GM23338 (cell line): Measurements from ENCODE around the gene RSRC1. TPM values are rescaled to one million over a fixed set of nuclear protein-coding genes. Genes with fewer than 3 reads are reported as not detected.
A peak's percentile ranks its signal among the peaks of the same experiment; 100 is the strongest.

Source experiments
- ATAC-seq: fragments of 200-7000 bp; cut with Tn5 transposase; 3 replicates; pipeline ENCODE4 v1.9.1; 2020
- DNase-seq: peaks from one replicate; pipeline ENCODE4 v3.0.0-alpha.2; 2015; ENCODE audit warnings: low spot score
- H2AFZ ChIP-seq: fragments of 200-600 bp; sonication (generic); 2 replicates; pipeline ENCODE4 v1.8.0; 2016; ENCODE audit warnings: antibody characterized with exemption, mild to moderate bottlenecking, moderate library complexity
- H3F3A ChIP-seq: fragments of 200-600 bp; sonication (generic); replicated peaks from 2 replicates; pipeline ENCODE4 v1.8.0; 2017; ENCODE audit warnings: antibody characterized with exemption, mixed run types, low read depth
- H3K27ac ChIP-seq: fragments of 200-600 bp; sonication (generic); 2 replicates; pipeline ENCODE4 v1.6.1; 2016; ENCODE audit warnings: low read depth
- H3K27me3 ChIP-seq: fragments of 200-600 bp; sonication (generic); 2 replicates; pipeline ENCODE4 v1.8.0; 2016; ENCODE audit warnings: mild to moderate bottlenecking, mixed run types, moderate library complexity; ENCODE audit not compliant: insufficient read depth
- H3K36me3 ChIP-seq: fragments of 200-600 bp; sonication (generic); 2 replicates; pipeline ENCODE4 v1.8.0; 2016; ENCODE audit warnings: mild to moderate bottlenecking; ENCODE audit not compliant: insufficient read depth
- H3K4me1 ChIP-seq: fragments of 200-600 bp; sonication (generic); 2 replicates; pipeline ENCODE4 v1.8.0; 2016; ENCODE audit warnings: mild to moderate bottlenecking, moderate library complexity; ENCODE audit not compliant: insufficient read depth
- H3K4me2 ChIP-seq: fragments of 200-600 bp; sonication (generic); 2 replicates; pipeline ENCODE4 v1.7.1; 2017; ENCODE audit warnings: mixed run types
- H3K4me3 ChIP-seq: fragments of 200-600 bp; sonication (generic); 2 replicates; pipeline ENCODE4 v1.6.1; 2016; ENCODE audit warnings: mixed run types
- H3K79me2 ChIP-seq: fragments of 200-600 bp; sonication (generic); replicated peaks from 2 replicates; pipeline ENCODE4 v1.8.0; 2017; ENCODE audit warnings: mild to moderate bottlenecking; ENCODE audit not compliant: insufficient read depth
- H3K9me2 ChIP-seq: fragments of 200-600 bp; sonication (generic); 2 replicates; pipeline ENCODE4 v1.8.0; 2017; ENCODE audit not compliant: insufficient read depth
- H4K20me1 ChIP-seq: fragments of 200-600 bp; sonication (generic); replicated peaks from 2 replicates; pipeline ENCODE4 v1.8.0; 2017; ENCODE audit warnings: mild to moderate bottlenecking; ENCODE audit not compliant: insufficient read depth
- H3K27ac Mint-ChIP-seq: 2 replicates; pipeline ENCODE4 v1.8.0; 2020; ENCODE audit warnings: inconsistent platforms, mild to moderate bottlenecking, moderate library complexity, mixed read lengths
- H3K27me3 Mint-ChIP-seq: 3 replicates; pipeline ENCODE4 v1.8.0; 2022; ENCODE audit warnings: low read depth, mild to moderate bottlenecking, moderate library complexity, mixed read lengths, inconsistent platforms; ENCODE audit not compliant: insufficient read depth, poor library complexity
- H3K36me3 Mint-ChIP-seq: 3 replicates; pipeline ENCODE4 v1.8.0; 2021; ENCODE audit warnings: low read depth, mild to moderate bottlenecking, inconsistent platforms, moderate library complexity, mixed read lengths
- H3K4me1 Mint-ChIP-seq: 3 replicates; pipeline ENCODE4 v1.8.0; 2020; ENCODE audit warnings: mild to moderate bottlenecking, inconsistent platforms, mixed read lengths
- H3K4me3 Mint-ChIP-seq: 3 replicates; pipeline ENCODE4 v1.8.0; 2021; ENCODE audit warnings: moderate library complexity, mild to moderate bottlenecking, inconsistent platforms, mixed read lengths
- H3K9me3 Mint-ChIP-seq: 3 replicates; pipeline ENCODE4 v1.8.0; 2020; ENCODE audit warnings: moderate library complexity, mild to moderate bottlenecking, inconsistent platforms, mixed read lengths
- EZH2 ChIP-seq: fragments of 200-600 bp; sonication (generic); IDR thresholded peaks from one replicate; pipeline ENCODE4 v1.8.0; 2017; ENCODE audit warnings: antibody characterized with exemption, mild to moderate bottlenecking, low read depth; ENCODE audit not compliant: unreplicated experiment
- EZH2phosphoT487 ChIP-seq: fragments of 200-600 bp; sonication (generic); IDR thresholded peaks from one replicate; pipeline ENCODE4 v1.8.1; 2018; ENCODE audit warnings: antibody characterized with exemption; ENCODE audit not compliant: unreplicated experiment
- JUNB ChIP-seq: IDR thresholded peaks from one replicate; pipeline ENCODE4 v1.6.1; 2016; ENCODE audit warnings: antibody characterized with exemption; ENCODE audit not compliant: unreplicated experiment
- NANOG ChIP-seq: IDR thresholded peaks from 2 replicates; pipeline ENCODE4 v1.6.1; 2016; ENCODE audit warnings: antibody characterized with exemption, borderline replicate concordance
- ZNF331 ChIP-seq: fragments of 250-450 bp; sonication (Bioruptor Pico); IDR thresholded peaks from 2 replicates; pipeline ENCODE4 v1.5.0; 2020; ENCODE audit warnings: low read depth, mild to moderate bottlenecking, moderate library complexity
- polyA plus RNA-seq: library from polyadenylated mRNA; unstranded; fragments of >200 nt; fragmentation: Nextera tagmentation; extraction: Ambion mirVana; gene quantifications from 2 replicates; pipeline ENCODE4 v1.2.1, GENCODE V29; 2016
- total RNA-seq: library from RNA; depleted of rRNA; stranded (reverse); fragments of >200 nt; shearing (Covaris generic); gene quantifications from 2 replicates; pipeline ENCODE4 v1.2.3, GENCODE V29; 2014
- TF ChIP-seq, protein P1 (sequence below): IDR thresholded peaks from one replicate; pipeline ENCODE4 v1.6.1; 2018; ENCODE audit warnings: antibody characterized with exemption; ENCODE audit not compliant: unreplicated experiment
- TF ChIP-seq, protein P2 (sequence below), 2 experiments: fragments of 200-600 bp in 1 of 2; sonication (generic) in 1 of 2; conservative IDR thresholded peaks; 2 replicates each; pipeline versions ENCODE4 v1.5.1 to v1.6.1; 2016 to 2017; ENCODE audit warnings: antibody characterized with exemption in 2 of 2, low read depth in 2 of 2, mild to moderate bottlenecking in 2 of 2, moderate library complexity in 1 of 2

RSRC1 gene
- total and polyA plus RNA-seq, 2 experiments from 2014 or later = 32.5 to 76.8 TPM

GRCh38 chr3:158086776-158087175 lies 23.1 kb upstream of the RSRC1 start:
- H3K27me3 ChIP-seq = peaks cover 1% of the 10 kb centered on the region; the same call in 1 of the 2 replicates
- H3F3A ChIP-seq = no peaks in the 10 kb centered on the region
- no peaks in the 10 kb centered on the region for H3K9me2 ChIP-seq
- no peaks in the 10 kb centered on the region for H4K20me1 ChIP-seq
- H3K79me2 ChIP-seq = no peaks in the 10 kb centered on the region
- Mint-ChIP-seq H3K4me1 (no peaks in the 10 kb centered on the region), H3K4me3 (no peak overlapping the region), H3K36me3 (no peaks in the 10 kb centered on the region), H3K9me3 (no peaks in the 10 kb centered on the region), H3K27me3 (no peaks in the 10 kb centered on the region), H3K27ac (no peak overlapping the region)
- no peak for DNase-seq
- no peak for ATAC-seq
- H3K4me2 ChIP-seq = no peak overlapping the region
- no peaks in the 10 kb centered on the region for H3K4me1 ChIP-seq
- H3K27ac ChIP-seq = no peak overlapping the region
- TF ChIP-seq, protein P1, sequence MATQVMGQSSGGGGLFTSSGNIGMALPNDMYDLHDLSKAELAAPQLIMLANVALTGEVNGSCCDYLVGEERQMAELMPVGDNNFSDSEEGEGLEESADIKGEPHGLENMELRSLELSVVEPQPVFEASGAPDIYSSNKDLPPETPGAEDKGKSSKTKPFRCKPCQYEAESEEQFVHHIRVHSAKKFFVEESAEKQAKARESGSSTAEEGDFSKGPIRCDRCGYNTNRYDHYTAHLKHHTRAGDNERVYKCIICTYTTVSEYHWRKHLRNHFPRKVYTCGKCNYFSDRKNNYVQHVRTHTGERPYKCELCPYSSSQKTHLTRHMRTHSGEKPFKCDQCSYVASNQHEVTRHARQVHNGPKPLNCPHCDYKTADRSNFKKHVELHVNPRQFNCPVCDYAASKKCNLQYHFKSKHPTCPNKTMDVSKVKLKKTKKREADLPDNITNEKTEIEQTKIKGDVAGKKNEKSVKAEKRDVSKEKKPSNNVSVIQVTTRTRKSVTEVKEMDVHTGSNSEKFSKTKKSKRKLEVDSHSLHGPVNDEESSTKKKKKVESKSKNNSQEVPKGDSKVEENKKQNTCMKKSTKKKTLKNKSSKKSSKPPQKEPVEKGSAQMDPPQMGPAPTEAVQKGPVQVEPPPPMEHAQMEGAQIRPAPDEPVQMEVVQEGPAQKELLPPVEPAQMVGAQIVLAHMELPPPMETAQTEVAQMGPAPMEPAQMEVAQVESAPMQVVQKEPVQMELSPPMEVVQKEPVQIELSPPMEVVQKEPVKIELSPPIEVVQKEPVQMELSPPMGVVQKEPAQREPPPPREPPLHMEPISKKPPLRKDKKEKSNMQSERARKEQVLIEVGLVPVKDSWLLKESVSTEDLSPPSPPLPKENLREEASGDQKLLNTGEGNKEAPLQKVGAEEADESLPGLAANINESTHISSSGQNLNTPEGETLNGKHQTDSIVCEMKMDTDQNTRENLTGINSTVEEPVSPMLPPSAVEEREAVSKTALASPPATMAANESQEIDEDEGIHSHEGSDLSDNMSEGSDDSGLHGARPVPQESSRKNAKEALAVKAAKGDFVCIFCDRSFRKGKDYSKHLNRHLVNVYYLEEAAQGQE = no peak
- TF ChIP-seq NANOG (no peak), EZH2 (no peak), EZH2phosphoT487 (no peak), JUNB (no peak), ZNF331 (no peak)
- TF ChIP-seq, protein P2, sequence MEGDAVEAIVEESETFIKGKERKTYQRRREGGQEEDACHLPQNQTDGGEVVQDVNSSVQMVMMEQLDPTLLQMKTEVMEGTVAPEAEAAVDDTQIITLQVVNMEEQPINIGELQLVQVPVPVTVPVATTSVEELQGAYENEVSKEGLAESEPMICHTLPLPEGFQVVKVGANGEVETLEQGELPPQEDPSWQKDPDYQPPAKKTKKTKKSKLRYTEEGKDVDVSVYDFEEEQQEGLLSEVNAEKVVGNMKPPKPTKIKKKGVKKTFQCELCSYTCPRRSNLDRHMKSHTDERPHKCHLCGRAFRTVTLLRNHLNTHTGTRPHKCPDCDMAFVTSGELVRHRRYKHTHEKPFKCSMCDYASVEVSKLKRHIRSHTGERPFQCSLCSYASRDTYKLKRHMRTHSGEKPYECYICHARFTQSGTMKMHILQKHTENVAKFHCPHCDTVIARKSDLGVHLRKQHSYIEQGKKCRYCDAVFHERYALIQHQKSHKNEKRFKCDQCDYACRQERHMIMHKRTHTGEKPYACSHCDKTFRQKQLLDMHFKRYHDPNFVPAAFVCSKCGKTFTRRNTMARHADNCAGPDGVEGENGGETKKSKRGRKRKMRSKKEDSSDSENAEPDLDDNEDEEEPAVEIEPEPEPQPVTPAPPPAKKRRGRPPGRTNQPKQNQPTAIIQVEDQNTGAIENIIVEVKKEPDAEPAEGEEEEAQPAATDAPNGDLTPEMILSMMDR (conservative IDR thresholded peaks at IDR 0.05; ENCODE audit: low read depth in 2 of 2) = no peak
- H2AFZ ChIP-seq = no peak overlapping the region
- H3K36me3 ChIP-seq = no peaks in the 10 kb centered on the region
- H3K4me3 ChIP-seq = no peak overlapping the region

DNA sequence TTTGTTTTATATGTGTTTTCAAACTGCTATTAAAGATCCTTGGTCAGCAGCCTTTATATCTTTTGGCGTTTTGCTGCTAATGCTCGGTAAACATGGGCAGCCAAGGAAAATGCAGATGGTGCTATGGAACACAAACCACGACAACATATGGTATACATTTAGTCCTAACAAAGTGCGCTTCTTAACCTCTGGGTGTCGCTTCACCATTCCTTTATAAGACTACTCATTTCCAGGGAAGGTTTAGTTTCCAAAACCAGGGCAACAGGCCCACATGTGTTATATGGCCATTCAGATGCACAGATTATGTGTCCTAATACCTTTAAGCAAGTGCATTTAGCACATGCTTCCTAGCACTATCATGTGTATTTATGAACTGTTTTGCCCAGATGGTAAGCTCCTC lies 18.4 kb upstream of the RSRC1 start:
- Histone ChIP-seq H4K20me1 (peaks cover 9% of the 10 kb centered on the region; the same call in 1 of the 2 replicates), H2AFZ (no peak overlapping the region), H3K27ac (no peak overlapping the region), H3K4me2 (no peak overlapping the region), H3K4me3 (no peak overlapping the region), H3K79me2 (no peaks in the 10 kb centered on the region), H3K4me1 (peaks cover 23% of the 10 kb centered on the region), H3K9me2 (no peaks in the 10 kb centered on the region), H3K27me3 (peaks cover 49% of the 10 kb centered on the region), H3F3A (no peaks in the 10 kb centered on the region), H3K36me3 (no peaks in the 10 kb centered on the region)
- H3K9me3 Mint-ChIP-seq = no peaks in the 10 kb centered on the region; the same call in 2 of the 3 replicates
- no peak overlapping the region for H3K4me3 Mint-ChIP-seq
- DNase-seq = peak; percentile 63
- no peaks in the 10 kb centered on the region for H3K36me3 Mint-ChIP-seq
- peaks cover 8% of the 10 kb centered on the region; the same call in 2 of the 3 replicates for H3K4me1 Mint-ChIP-seq
- peak; percentile 19 for ATAC-seq
- H3K27me3 Mint-ChIP-seq = peaks cover 34% of the 10 kb centered on the region
- TF ChIP-seq, protein P2 (conservative IDR thresholded peaks at IDR 0.05; ENCODE audit: low read depth in 2 of 2) = peak; percentile 50 to 76
- no peak for TF ChIP-seq NANOG
- H3K27ac Mint-ChIP-seq = no peak overlapping the region
